ENCODE measurements around the gene STK33. TPM values are rescaled to one million over a fixed set of nuclear protein-coding genes. Genes with fewer than 3 reads are reported as not detected.

The STK33 gene
- polyA plus RNA-seq, 1 donor from 2014 or later: 13.9 TPM

GRCh38 chr11:8361664-8362210 lies 232.3 kb downstream of the STK33 start:
- H3K79me2 ChIP-seq (replicated peaks; ENCODE audit: insufficient read depth, low read length): no peaks in the 10 kb centered on the region
- no peaks in the 10 kb centered on the region for H3K9me3 ChIP-seq (ENCODE audit: low read length)
- no peak for TF ChIP-seq CTCF (IDR thresholded peaks at IDR 0.05; ENCODE audit: poor library complexity, severe bottlenecking)
- no peak for TF ChIP-seq EZH2 (IDR thresholded peaks at IDR 0.05; ENCODE audit: borderline replicate concordance, insufficient read depth, low read length, poor library complexity, severe bottlenecking)
- TF ChIP-seq RAD21 (conservative IDR thresholded peaks at IDR 0.05): no peak
- H3K27me3 ChIP-seq (ENCODE audit: insufficient read depth, low read depth, low read length): no peaks in the 10 kb centered on the region
- H3K4me3 ChIP-seq (ENCODE audit: low read length): no peak overlapping the region
- H3K36me3 ChIP-seq (ENCODE audit: insufficient read depth, low read length): no peaks in the 10 kb centered on the region
- no peak overlapping the region for H3K4me2 ChIP-seq (ENCODE audit: low read length)
- H2AFZ ChIP-seq (ENCODE audit: low read depth, low read length): no peak overlapping the region
- no peaks in the 10 kb centered on the region for H3F3A ChIP-seq (ENCODE audit: insufficient read depth, low read length, poor library complexity, severe bottlenecking)
- no peaks in the 10 kb centered on the region for H4K20me1 ChIP-seq (ENCODE audit: insufficient read depth)
- H3K9ac ChIP-seq (ENCODE audit: low read length): no peak overlapping the region
- no peaks in the 10 kb centered on the region for H3K9me2 ChIP-seq (ENCODE audit: insufficient read depth, low read length)
- no peak overlapping the region for H3K27ac ChIP-seq (ENCODE audit: low read length)

- Histone ChIP-seq H3K27me3 (ENCODE audit: insufficient read depth, low read depth, low read length) (no peaks in the 10 kb centered on the region), H2AFZ (ENCODE audit: low read depth, low read length) (no peak overlapping the region), H3K4me3 (ENCODE audit: low read length) (no peak overlapping the region), H3F3A (ENCODE audit: insufficient read depth, low read length, poor library complexity, severe bottlenecking) (no peaks in the 10 kb centered on the region), H3K9me3 (ENCODE audit: low read length) (no peaks in the 10 kb centered on the region), H4K20me1 (ENCODE audit: insufficient read depth) (no peaks in the 10 kb centered on the region), H3K9ac (ENCODE audit: low read length) (no peak overlapping the region), H3K27ac (ENCODE audit: low read length) (no peak overlapping the region), H3K4me2 (ENCODE audit: low read length) (no peak overlapping the region), H3K36me3 (ENCODE audit: insufficient read depth, low read length) (no peaks in the 10 kb centered on the region), H3K9me2 (ENCODE audit: insufficient read depth, low read length) (no peaks in the 10 kb centered on the region), H3K79me2 (replicated peaks; ENCODE audit: insufficient read depth, low read length) (no peaks in the 10 kb centered on the region)
- TF ChIP-seq TAF1 (IDR thresholded peaks at IDR 0.05; ENCODE audit: low read depth) (no peak), POLR2AphosphoS5 (IDR thresholded peaks at IDR 0.05) (no peak), CTCF (IDR thresholded peaks at IDR 0.05; ENCODE audit: poor library complexity, severe bottlenecking) (no peak), MXI1 (conservative IDR thresholded peaks at IDR 0.05; ENCODE audit: poor library complexity, severe bottlenecking) (no peak), REST (IDR thresholded peaks at IDR 0.05; ENCODE audit: borderline replicate concordance) (no peak), RAD21 (conservative IDR thresholded peaks at IDR 0.05) (no peak), SMC3 (conservative IDR thresholded peaks at IDR 0.05; ENCODE audit: poor library complexity) (no peak), EP300 (conservative IDR thresholded peaks at IDR 0.05; ENCODE audit: poor library complexity, severe bottlenecking) (no peak), EZH2 (IDR thresholded peaks at IDR 0.05; ENCODE audit: borderline replicate concordance, insufficient read depth, low read length, poor library complexity, severe bottlenecking) (no peak)
These were observed 232.8 kb downstream of the STK33 start for GRCh38 chr11:8361206-8361605.

Data from neural cell (in vitro differentiated cells).